Left ventricle myocardium superior (tissue), 1 donor: ENCODE results near the gene MBOAT7. TPM values are rescaled to one million over a fixed set of nuclear protein-coding genes. Genes with fewer than 3 reads are reported as not detected.

Source experiments
- ATAC-seq: fragments of 200-7000 bp; cut with Tn5 transposase; one replicate; pipeline ENCODE4 v1.9.1; 2020; ENCODE audit warnings: mild to moderate bottlenecking, moderate library complexity
- DNase-seq: peaks from one replicate; pipeline ENCODE4 v3.0.0-alpha.2; 2020
- intact Hi-C: fragments of 100-400 bp; cut with micrococcal nuclease; formaldehyde crosslinking; loops from one replicate; pipeline ENCODE4 v1.11.0; 2022
- total RNA-seq: library from RNA; stranded (reverse); fragmentation: NEBNext Ultra II Directional; extraction: Animal tissue kit (Norgen Biotek cat#: 25700); gene quantifications from one replicate; pipeline ENCODE4 v1.2.1, GENCODE V29; 2021
- donor health status: DM: no; HTN: yes; CAD: no; lungs with severe emphysema.

Gene MBOAT7
- total RNA-seq, 1 donor from 2014 or later, result 14.8 TPM

DNA sequence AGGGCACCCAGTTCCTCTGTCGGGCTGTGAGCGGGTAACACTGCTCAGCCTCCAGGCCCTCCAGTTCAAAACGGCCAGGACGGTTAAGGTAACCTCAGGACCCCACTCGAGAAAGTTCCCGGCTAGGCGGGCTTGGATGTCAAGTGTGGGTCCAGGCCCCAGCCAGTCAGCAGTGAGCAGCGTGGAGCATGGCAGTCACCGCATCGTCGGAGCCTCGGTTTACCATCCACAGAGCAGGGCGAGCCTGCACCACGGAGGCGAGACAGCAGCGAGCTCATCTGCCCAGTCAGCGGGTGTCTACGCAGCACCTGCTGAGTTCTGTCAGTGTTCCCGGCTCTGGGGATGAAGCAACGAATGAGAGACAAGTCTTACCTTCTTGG is 59.8 kb downstream of the MBOAT7 start:
- intact Hi-C loops, result no loop called here
- DNase-seq, result no peak
- ATAC-seq, result no peak

DNA sequence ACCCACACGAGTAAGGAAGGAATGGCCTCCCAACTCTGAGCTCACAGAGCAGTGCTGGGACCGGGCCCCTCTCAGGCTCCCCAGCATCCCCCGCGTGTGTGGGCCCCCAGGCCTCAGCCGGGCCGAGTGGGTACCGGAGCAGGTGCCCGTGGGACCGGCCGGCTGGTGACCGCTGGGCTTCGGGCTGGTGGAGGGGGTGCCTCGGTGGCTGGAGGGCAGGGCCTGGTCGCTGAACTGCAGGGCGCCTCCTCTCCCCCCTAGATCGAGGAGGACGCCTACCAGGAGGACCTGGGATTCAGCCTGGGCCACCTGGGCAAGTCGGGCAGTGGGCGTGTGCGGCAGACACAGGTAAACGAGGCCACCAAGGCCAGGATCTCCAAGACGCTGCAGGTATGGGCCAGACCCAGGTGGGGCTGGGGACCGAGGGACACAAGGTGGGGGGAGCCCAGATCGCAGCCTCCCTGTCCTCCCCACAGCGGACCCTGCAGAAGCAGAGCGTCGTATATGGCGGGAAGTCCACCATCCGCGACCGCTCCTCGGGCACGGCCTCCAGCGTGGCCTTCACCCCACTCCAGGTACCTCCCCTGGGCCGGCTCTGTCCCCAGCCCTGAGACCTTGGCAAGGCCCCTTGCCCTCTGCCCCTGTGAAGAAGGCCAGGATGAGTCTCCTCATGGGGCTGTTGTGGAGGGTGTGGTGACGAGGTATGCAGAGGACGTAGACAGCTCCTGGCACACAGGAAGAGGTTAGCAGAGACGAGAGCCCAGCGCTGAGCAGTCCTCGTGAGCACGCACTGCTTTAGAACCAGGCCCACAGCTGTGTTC is 60.4 kb downstream of the MBOAT7 start:
- ATAC-seq, result no peak
- intact Hi-C loops, result no loop called here
- no peak for DNase-seq

DNA sequence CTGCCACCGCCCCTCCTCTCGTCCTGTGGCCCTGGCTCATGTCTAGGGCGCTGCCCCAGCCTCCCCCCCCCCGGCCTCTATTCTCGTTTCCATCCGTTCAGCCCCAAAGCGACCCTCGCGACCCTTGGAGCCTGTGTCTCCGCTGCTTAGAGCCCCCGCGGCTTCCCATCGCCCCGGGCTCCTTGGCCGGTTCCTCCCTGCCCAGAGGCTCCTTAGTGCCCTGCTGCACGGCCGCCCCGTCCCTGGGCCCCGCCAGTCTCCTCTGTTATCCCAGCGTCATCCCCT is 61.0 kb downstream of the MBOAT7 start:
- DNase-seq (no peak), ATAC-seq (no peak)
- intact Hi-C loops, result no loop called here

DNA sequence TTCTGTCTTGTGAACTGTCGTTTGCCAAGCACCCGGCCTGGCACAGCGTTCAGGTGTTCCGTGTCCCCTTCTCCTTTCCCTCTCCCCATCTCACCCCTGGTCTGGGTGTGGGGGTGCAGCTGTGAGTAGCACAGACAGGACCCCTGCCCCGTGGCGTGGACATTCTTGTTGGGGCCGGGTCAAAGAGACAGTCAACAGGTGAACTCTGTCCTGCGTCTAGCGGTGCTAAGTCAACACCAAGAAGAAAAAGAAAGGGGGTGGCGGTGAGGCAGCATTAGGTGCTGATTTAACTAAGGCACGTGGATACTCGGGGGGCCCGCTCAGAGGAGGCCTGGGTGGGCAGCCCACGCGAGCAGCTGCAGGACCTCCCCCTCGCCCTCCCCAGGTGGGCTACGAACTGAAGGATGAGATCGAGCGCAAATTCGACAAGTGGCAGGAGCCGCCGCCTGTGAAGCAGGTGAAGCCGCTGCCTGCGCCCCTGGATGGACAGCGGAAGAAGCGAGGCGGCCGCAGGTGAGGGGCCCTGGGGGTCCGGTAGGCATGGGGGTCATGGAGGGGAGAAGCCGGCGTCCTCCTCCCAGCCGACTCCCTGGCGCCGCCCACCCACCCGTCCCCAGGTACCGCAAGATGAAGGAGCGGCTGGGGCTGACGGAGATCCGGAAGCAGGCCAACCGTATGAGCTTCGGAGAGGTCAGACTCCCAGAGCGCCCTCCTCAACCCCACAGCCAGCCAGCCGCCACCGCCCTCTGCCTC is 61.5 kb downstream of the MBOAT7 start:
- intact Hi-C loops, result no loop called here
- DNase-seq (no peak), ATAC-seq (no peak)

DNA sequence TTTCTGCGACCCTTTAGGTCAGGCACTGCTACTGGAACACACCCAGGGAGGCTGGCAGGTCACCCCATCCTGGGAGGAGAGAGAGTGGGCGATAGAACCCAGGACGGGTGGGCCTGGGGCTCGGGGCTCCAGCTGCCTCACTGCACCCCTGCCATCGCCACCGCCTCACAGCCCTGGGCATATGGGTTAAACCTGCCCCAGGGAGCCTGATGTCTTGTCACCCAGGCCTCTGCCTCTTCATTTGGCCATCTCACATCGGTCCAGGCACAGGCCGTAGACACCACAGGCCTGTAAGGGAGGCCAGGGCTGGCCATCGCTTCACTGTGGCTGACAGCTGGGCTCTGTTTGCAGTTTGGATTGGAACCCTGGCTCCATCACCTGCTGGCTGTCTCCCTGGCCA is 63.7 kb downstream of the MBOAT7 start:
- ATAC-seq (no peak), DNase-seq (no peak)
- intact Hi-C loops, result no loop called here

DNA sequence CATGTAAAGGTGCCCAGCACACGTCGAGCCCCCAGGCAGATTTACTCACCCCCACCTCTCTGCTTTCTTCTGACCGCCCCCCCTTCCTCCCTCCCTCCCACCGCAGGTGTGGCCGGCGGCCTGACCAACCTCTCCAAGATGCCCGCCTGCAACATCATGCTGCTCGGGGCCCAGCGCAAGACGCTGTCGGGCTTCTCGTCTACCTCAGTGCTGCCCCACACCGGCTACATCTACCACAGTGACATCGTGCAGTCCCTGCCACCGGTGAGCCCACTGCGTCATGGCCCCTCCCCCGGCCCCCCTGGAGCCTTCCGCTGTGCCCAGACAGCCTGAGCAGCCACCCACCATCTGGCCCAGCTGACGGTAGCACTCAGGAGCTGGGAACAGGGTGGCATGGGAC is 65.0 kb downstream of the MBOAT7 start:
- ATAC-seq (no peak), DNase-seq (no peak)
- intact Hi-C loops, result no loop called here

DNA sequence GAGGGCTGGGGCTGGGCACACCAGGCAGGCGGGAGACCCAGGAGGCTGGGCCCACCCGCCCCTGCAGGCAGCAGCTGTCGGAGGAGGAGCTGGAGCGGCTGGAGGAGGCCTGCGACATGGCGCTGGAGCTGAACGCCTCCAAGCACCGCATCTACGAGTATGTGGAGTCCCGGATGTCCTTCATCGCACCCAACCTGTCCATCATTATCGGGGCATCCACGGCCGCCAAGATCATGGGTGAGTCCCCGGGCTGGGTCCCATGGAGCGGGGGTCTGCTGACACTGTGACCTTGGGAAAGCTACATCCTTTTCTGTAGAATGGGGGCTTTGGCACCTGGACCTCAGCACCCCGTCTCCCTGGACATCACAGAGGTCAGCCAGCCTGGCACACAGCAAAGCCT is 65.7 kb downstream of the MBOAT7 start:
- intact Hi-C loops, result no loop called here
- ATAC-seq (no peak), DNase-seq (no peak)

Other genes starting within 250 kb of the MBOAT7 start
- 0.02 TPM for gene CACNG8, start 226.6 kb downstream of the MBOAT7 start, total RNA-seq
- gene CACNG6, start 197.9 kb downstream of the MBOAT7 start, total RNA-seq, result not detected
- not detected for gene VSTM1, start 125.7 kb downstream of the MBOAT7 start, total RNA-seq
- gene TARM1, start 108.2 kb downstream of the MBOAT7 start, total RNA-seq, result not detected
- 1.1 TPM for gene OSCAR, start 88.8 kb downstream of the MBOAT7 start, total RNA-seq
- 589 TPM for gene NDUFA3, start 86.7 kb downstream of the MBOAT7 start, total RNA-seq
- 14.3 TPM for gene TFPT, start 73.9 kb downstream of the MBOAT7 start, total RNA-seq
- gene PRPF31, start 73.8 kb downstream of the MBOAT7 start, total RNA-seq, result 43.2 TPM
- 23.2 TPM for gene CNOT3, start 51.8 kb downstream of the MBOAT7 start, total RNA-seq
- 5.9 TPM for gene LENG1, start 29.9 kb downstream of the MBOAT7 start, total RNA-seq
- gene TMC4, start 16.4 kb downstream of the MBOAT7 start, total RNA-seq, result 1.7 TPM
- gene TSEN34, start 1.7 kb upstream of the MBOAT7 start, total RNA-seq, result 18.5 TPM
- gene RPS9, start 11.3 kb upstream of the MBOAT7 start, total RNA-seq, result 601 TPM
- 4.3 TPM for gene LILRB3, start 33.4 kb upstream of the MBOAT7 start, total RNA-seq
- gene LILRA6, start 53.2 kb upstream of the MBOAT7 start, total RNA-seq, result 2.3 TPM
- 5.5 TPM for gene LILRB5, start 67.7 kb upstream of the MBOAT7 start, total RNA-seq
- gene LILRB2, start 91.5 kb upstream of the MBOAT7 start, total RNA-seq, result 2.7 TPM
- 1.2 TPM for gene LILRA5, start 123.6 kb upstream of the MBOAT7 start, total RNA-seq
- gene LILRA4, start 149.6 kb upstream of the MBOAT7 start, total RNA-seq, result not detected
- 5.9 TPM for gene LAIR1, start 175.4 kb upstream of the MBOAT7 start, total RNA-seq
- 1.6 TPM for gene TTYH1, start 225.9 kb upstream of the MBOAT7 start, total RNA-seq